GM12872 (cell line): ENCODE results near the gene MAML3.

Source experiments
- CTCF ChIP-seq: IDR thresholded peaks from 3 replicates; pipeline ENCODE4 v1.5.1; 2011; ENCODE audit warnings: low read depth, mild to moderate bottlenecking, low read length, moderate library complexity; ENCODE audit not compliant: insufficient read depth

Gene MAML3

GRCh38 chr4:140070366-140070765 is 83.6 kb downstream of the MAML3 start:
- TF ChIP-seq CTCF = no peak

GRCh38 chr4:140069066-140069465 is 84.9 kb downstream of the MAML3 start:
- TF ChIP-seq CTCF = no peak

- TF ChIP-seq CTCF = no peak
These were observed 85.7 kb downstream of the MAML3 start for GRCh38 chr4:140068271-140068670.

- TF ChIP-seq CTCF = no peak
These were observed 87.7 kb downstream of the MAML3 start for GRCh38 chr4:140066031-140066930.

DNA sequence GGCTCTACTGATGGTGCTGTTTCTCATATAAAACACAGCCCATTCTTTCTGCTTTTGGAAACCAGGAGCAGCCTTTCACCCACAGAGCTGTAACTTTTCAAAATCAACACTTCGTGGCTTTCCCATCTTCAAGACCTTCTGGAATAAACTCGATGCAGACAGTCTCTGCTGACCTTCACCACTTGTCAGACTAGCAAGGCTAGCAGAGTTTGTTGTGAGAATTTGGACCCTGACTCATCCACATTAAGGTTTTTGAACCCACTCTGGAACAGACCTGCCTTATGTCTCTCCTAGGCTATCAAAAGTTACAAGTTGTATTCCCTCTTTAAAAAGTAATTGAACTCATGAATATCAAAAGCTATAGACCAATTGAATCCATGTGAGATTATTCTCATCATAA is 88.6 kb downstream of the MAML3 start:
- no peak for TF ChIP-seq CTCF

- no peak for TF ChIP-seq CTCF
These were observed 92.2 kb downstream of the MAML3 start for GRCh38 chr4:140061659-140062289.

- TF ChIP-seq CTCF = no peak
These were observed 92.8 kb downstream of the MAML3 start for GRCh38 chr4:140061194-140061593.
